HCT116 (cell line): ENCODE data around the gene EIF6. TPM values are rescaled to one million over a fixed set of nuclear protein-coding genes. Genes with fewer than 3 reads are reported as not detected.
A peak's percentile ranks its signal among the peaks of the same experiment; 100 is the strongest.

Source experiments
- ATAC-seq: fragments of 200-7000 bp; cut with Tn5 transposase; 2 replicates; pipeline ENCODE4 v1.9.1; 2020; ENCODE audit warnings: mild to moderate bottlenecking, moderate library complexity
- BruUV-seq: library from RNA; stranded (reverse); fragments of 400-500 nt; replicated peaks from 2 replicates; lab custom pipeline; 2021; lab: Mats Ljungman, UMichigan
- CTCF ChIA-PET: fragments of 300-600 bp; sonication (Branson Sonifier 250); formaldehyde crosslinking; loops from one replicate; lab custom pipeline; 2021; ENCODE audit warnings: antibody characterized with exemption; lab: Charles Lee
- POLR2A ChIA-PET: fragments of 300-600, 350-600 bp; sonication (Branson Sonifier 250); formaldehyde crosslinking; loops from one replicate; lab custom pipeline; 2021; ENCODE audit warnings: antibody characterized with exemption; lab: Charles Lee
- RAD21 ChIA-PET, 2 experiments: fragments of 300-600 bp; sonication (Branson Sonifier 250); formaldehyde crosslinking; loops; one replicate each; lab custom pipeline; 2023; ENCODE audit warnings: low total read pairs in 2 of 2; ENCODE audit not compliant: uncharacterized antibody in 2 of 2, unreplicated experiment in 2 of 2, low non-redundant PET in 1 of 2; lab: Charles Lee
- DNase-seq: peaks from one replicate; pipeline ENCODE4 v3.0.0-alpha.2; 2010; ENCODE audit warnings: low read depth, low spot score
- H2AFZ ChIP-seq: fragments of 200-600 bp; shearing (Covaris generic), sonication (generic); 2 replicates; pipeline ENCODE4 v1.6.1; 2017; ENCODE audit warnings: low read depth, mixed run types, mixed read lengths, antibody characterized with exemption, low read length; ENCODE audit not compliant: poor library complexity, severe bottlenecking
- H3K27ac ChIP-seq: 2 replicates; pipeline ENCODE4 v1.5.1; 2012; ENCODE audit warnings: low read depth, low read length
- H3K27me3 ChIP-seq: fragments of 200-600 bp; sonication (generic); 2 replicates; pipeline ENCODE4 v1.6.1; 2016; ENCODE audit warnings: mixed run types, low read length, mixed read lengths; ENCODE audit not compliant: insufficient read depth
- H3K36me3 ChIP-seq, 2 experiments: fragments of 200-500 bp in 1 of 2; fragments of 200-600 bp in 1 of 2; sonication (Bioruptor generic) in 1 of 2; sonication (generic) in 1 of 2; 2 replicates each; pipeline versions ENCODE4 v1.5.1 to v1.6.1; 2014 to 2016; ENCODE audit warnings: low read length in 2 of 2, inconsistent platforms in 1 of 2, mixed read lengths in 1 of 2, mixed run types in 1 of 2; ENCODE audit not compliant: insufficient read depth in 2 of 2, control insufficient read depth in 1 of 2
- H3K4me1 ChIP-seq, 2 experiments: fragments of 200-600 bp in 1 of 2; sonication (generic) in 1 of 2; 2 replicates each; pipeline versions ENCODE4 v1.5.1 to v1.6.1; 2012 to 2017; ENCODE audit warnings: low read length in 2 of 2, inconsistent platforms in 1 of 2, mild to moderate bottlenecking in 1 of 2, mixed read lengths in 1 of 2, mixed run types in 1 of 2, moderate library complexity in 1 of 2; ENCODE audit not compliant: insufficient read depth in 2 of 2, control insufficient read depth in 1 of 2
- H3K4me2 ChIP-seq: fragments of 200-600 bp; sonication (generic); 2 replicates; pipeline ENCODE4 v1.6.1; 2017; ENCODE audit warnings: mixed run types, low read length, mixed read lengths
- H3K4me3 ChIP-seq, 2 experiments: fragments of 200-600 bp in 1 of 2; sonication (generic) in 1 of 2; replicated peaks in 1 of 2; 2 replicates each; pipeline ENCODE4 v1.5.1; 2011 to 2016; ENCODE audit warnings: low read length in 2 of 2, control low read depth in 1 of 2, low read depth in 1 of 2, mild to moderate bottlenecking in 1 of 2, mixed read lengths in 1 of 2, mixed run types in 1 of 2
- H3K79me2 ChIP-seq: fragments of 200-600 bp; sonication (generic); 2 replicates; pipeline ENCODE4 v1.6.1; 2017; ENCODE audit warnings: mild to moderate bottlenecking, mixed run types, low read length, moderate library complexity, mixed read lengths; ENCODE audit not compliant: insufficient read depth
- H3K9ac ChIP-seq: fragments of 200-600 bp; sonication (generic); 2 replicates; pipeline ENCODE4 v1.6.1; 2016; ENCODE audit warnings: low read length, mixed read lengths
- H3K9me2 ChIP-seq: fragments of 200-600 bp; sonication (generic), shearing (Covaris generic); 2 replicates; pipeline ENCODE4 v1.6.1; 2017; ENCODE audit warnings: mixed run types, mild to moderate bottlenecking, moderate library complexity; ENCODE audit not compliant: insufficient read depth
- H3K9me3 ChIP-seq, 2 experiments: fragments of 200-500 bp in 1 of 2; fragments of 200-600 bp in 1 of 2; sonication (Bioruptor generic) in 1 of 2; sonication (generic) in 1 of 2; 2 replicates each; pipeline ENCODE4 v1.6.1; 2014 to 2017; ENCODE audit warnings: low read length in 2 of 2, mixed read lengths in 2 of 2, inconsistent platforms in 1 of 2, low read depth in 1 of 2, mild to moderate bottlenecking in 1 of 2, mixed run types in 1 of 2, moderate library complexity in 1 of 2; ENCODE audit not compliant: control insufficient read depth in 1 of 2, insufficient read depth in 1 of 2
- H4K20me1 ChIP-seq: fragments of 200-600 bp; sonication (generic), shearing (Covaris generic); 2 replicates; pipeline ENCODE4 v1.6.1; 2017; ENCODE audit warnings: mixed run types, mild to moderate bottlenecking, moderate library complexity; ENCODE audit not compliant: insufficient read depth
- ATF3 ChIP-seq: IDR thresholded peaks from 2 replicates; pipeline ENCODE4 v1.6.1; 2012
- CTCF ChIP-seq, 3 experiments: fragments of 200-600 bp in 1 of 3; sonication (generic) in 1 of 3; IDR thresholded peaks in 2 of 3; conservative IDR thresholded peaks in 1 of 3; 2 replicates each; pipeline ENCODE4 v1.5.1; 2012 to 2017; ENCODE audit warnings: low read depth in 2 of 3, low read length in 2 of 3, antibody characterized with exemption in 1 of 3, borderline replicate concordance in 1 of 3, control low read depth in 1 of 3, mild to moderate bottlenecking in 1 of 3, mixed read lengths in 1 of 3, mixed run types in 1 of 3, moderate library complexity in 1 of 3; ENCODE audit not compliant: insufficient read depth in 1 of 3
- ELF1 ChIP-seq: IDR thresholded peaks from 2 replicates; pipeline ENCODE4 v1.6.1; 2012; ENCODE audit warnings: low read depth, borderline replicate concordance
- YY1 ChIP-seq: IDR thresholded peaks from 2 replicates; pipeline ENCODE4 v1.6.1; 2011; ENCODE audit warnings: low read length, low read depth, moderate library complexity, mild to moderate bottlenecking; ENCODE audit not compliant: insufficient replicate concordance; ENCODE audit errors: extremely low read depth
- intact Hi-C: fragments of 100-400 bp; cut with micrococcal nuclease; formaldehyde crosslinking; loops from 2 replicates; pipeline ENCODE4 v1.10.0; 2022
- total RNA-seq: library from RNA; stranded (reverse); gene quantifications from one replicate; pipeline ENCODE4 v1.2.1, GENCODE V29; 2021; ENCODE audit not compliant: unreplicated experiment

EIF6 gene
- total RNA-seq, 1 experiment from 2014 or later = 209 TPM

- RAD21 ChIA-PET = no interaction called here
- H3K9ac ChIP-seq = peak overlapping the region; percentile 58
These were observed 22.5 kb upstream of the EIF6 start for GRCh38 chr20:35306931-35307517.

More at GRCh38 chr20:35306931-35307517, 22.5 kb upstream of the EIF6 start:
- CTCF ChIA-PET = interaction anchor here (0.7 to 9.7 kb wide), 11 partner anchors 11 to 211 kb away, joined by 3 to 108 read pairs (median 4); partner anchors contain the start of genes FAM83C and UQCC1
- H3K36me3 ChIP-seq = no peaks in the 10 kb centered on the region
- no peaks in the 10 kb centered on the region for H3K9me2 ChIP-seq
- no peak overlapping the region for H3K4me3 ChIP-seq
- DNase-seq = peak; percentile 60
- no TSS peak for BruUV-seq
- H3K27ac ChIP-seq = peak overlapping the region; percentile 94
- intact Hi-C loops = no loop called here
- no peak overlapping the region for H2AFZ ChIP-seq
- peak overlapping the region; percentile 73 for H3K4me2 ChIP-seq
- no peaks in the 10 kb centered on the region for H3K27me3 ChIP-seq
- no peaks in the 10 kb centered on the region for H3K79me2 ChIP-seq
- H4K20me1 ChIP-seq = no peaks in the 10 kb centered on the region
- POLR2A ChIA-PET = interaction anchor here (1.3 to 4.3 kb wide), 5 partner anchors 10 to 148 kb away, joined by 4 to 19 read pairs (median 5); partner anchors contain the start of genes CEP250 and MMP24OS
- H3K9me3 ChIP-seq = no peaks in the 10 kb centered on the region
- H3K4me1 ChIP-seq = peaks cover 73 to 95% of the 10 kb centered on the region in 2 experiments
- peak; percentile 64 for ATAC-seq
- TF ChIP-seq ATF3 = no peak
- no peak for TF ChIP-seq ELF1
- peak in 2 of 3 experiments; percentile 96 to 98; a peak in 4 of 6 replicates for TF ChIP-seq CTCF (IDR thresholded peaks at IDR 0.05 in 2 of 3, conservative IDR thresholded peaks at IDR 0.05 in 1 of 3; ENCODE audit: borderline replicate concordance in 1 of 3, insufficient read depth in 1 of 3, low read depth in 2 of 3, low read length in 2 of 3)
- TF ChIP-seq YY1 = peak; percentile 57
